ENCODE data around the gene TMEM221. TPM values are rescaled to one million over a fixed set of nuclear protein-coding genes. Genes with fewer than 3 reads are reported as not detected.

The TMEM221 gene
- total RNA-seq, 1 experiment from 2014 or later, result not detected

DNA sequence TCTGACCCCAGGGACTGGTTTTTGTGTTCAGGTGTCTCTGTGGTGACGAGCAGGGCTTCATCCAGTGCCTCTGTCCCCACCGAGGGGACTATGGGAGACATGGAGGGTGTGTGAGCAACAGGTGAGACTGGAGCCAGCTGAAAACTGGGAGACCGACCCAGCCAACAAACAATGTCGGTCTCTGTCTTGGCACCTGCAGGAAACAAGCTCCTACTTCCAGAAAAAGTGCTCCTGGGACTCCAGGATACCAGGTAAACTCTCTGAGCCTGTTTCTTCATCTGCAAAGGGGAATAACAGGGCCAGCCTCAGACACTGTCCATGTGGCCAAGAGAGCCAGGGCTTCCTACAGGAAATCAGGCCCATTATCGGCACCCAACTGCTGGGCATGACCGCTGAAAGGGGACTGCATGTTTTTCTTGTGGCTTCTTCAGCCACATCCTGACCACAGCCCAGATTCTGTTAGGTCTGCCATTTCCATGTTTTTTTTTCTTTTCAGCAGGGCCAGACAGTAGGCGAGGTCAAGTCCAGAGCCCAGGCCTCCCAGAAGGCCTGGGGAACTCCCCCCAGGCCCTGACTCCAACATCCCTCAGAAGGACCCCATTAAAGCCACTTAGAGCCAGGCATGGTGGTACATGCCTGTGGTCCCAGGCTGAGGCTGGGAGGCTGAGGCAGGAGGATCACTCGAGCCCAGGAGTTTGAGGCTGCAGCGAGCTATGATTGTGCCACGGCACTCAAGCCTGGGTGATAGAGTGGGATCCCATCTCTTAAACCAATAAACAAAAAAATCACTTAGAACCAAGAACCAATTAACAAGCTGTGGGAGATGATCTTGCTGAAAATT, 42.2 kb downstream of the TMEM221 start:
- H3K36me3 Mint-ChIP-seq (ENCODE audit: insufficient read depth, unreplicated experiment), result peaks cover 13% of the 10 kb centered on the region
- TSS peak; percentile 68 for BruUV-seq (replicated peaks)
- H3K9me3 Mint-ChIP-seq (ENCODE audit: unreplicated experiment), result no peaks in the 10 kb centered on the region
- Histone ChIP-seq H3K4me1 (peaks cover 13% of the 10 kb centered on the region), H3K4me3 (ENCODE audit: low read depth, low read length) (peak overlapping the region; percentile 42), H3K27me3 (replicated peaks; ENCODE audit: control insufficient read depth, insufficient read depth, low read length) (no peaks in the 10 kb centered on the region), H3K9me3 (no peaks in the 10 kb centered on the region), H3K36me3 (ENCODE audit: control insufficient read depth, insufficient read depth, low read length) (peaks cover 2% of the 10 kb centered on the region; the same call in 1 of the 2 replicates)
- ChIA-PET CTCF (interaction anchor here (0.5 to 1.2 kb wide), 4 partner anchors 13 to 90 kb away, joined by 3 to 6 read pairs (median 4); partner anchors contain the start of gene MVB12A), POLR2A (interaction anchor here (0.6 to 1.5 kb wide), 4 partner anchors 13 to 77 kb away, joined by 3 to 15 read pairs (median 4); partner anchors contain the start of gene MVB12A)
- no peak for DNase-seq
- intact Hi-C loops (cut with micrococcal nuclease; ENCODE audit: unreplicated experiment), result no loop called here
- H3K27ac Mint-ChIP-seq (ENCODE audit: unreplicated experiment), result peak overlapping the region; percentile 10
- peaks cover 10% of the 10 kb centered on the region for H3K4me1 Mint-ChIP-seq (ENCODE audit: low read depth, unreplicated experiment)
- H3K27me3 Mint-ChIP-seq (ENCODE audit: insufficient read depth, unreplicated experiment), result no peaks in the 10 kb centered on the region
- TF ChIP-seq, protein P1, sequence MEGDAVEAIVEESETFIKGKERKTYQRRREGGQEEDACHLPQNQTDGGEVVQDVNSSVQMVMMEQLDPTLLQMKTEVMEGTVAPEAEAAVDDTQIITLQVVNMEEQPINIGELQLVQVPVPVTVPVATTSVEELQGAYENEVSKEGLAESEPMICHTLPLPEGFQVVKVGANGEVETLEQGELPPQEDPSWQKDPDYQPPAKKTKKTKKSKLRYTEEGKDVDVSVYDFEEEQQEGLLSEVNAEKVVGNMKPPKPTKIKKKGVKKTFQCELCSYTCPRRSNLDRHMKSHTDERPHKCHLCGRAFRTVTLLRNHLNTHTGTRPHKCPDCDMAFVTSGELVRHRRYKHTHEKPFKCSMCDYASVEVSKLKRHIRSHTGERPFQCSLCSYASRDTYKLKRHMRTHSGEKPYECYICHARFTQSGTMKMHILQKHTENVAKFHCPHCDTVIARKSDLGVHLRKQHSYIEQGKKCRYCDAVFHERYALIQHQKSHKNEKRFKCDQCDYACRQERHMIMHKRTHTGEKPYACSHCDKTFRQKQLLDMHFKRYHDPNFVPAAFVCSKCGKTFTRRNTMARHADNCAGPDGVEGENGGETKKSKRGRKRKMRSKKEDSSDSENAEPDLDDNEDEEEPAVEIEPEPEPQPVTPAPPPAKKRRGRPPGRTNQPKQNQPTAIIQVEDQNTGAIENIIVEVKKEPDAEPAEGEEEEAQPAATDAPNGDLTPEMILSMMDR (IDR thresholded peaks at IDR 0.05; ENCODE audit: insufficient read depth in 1 of 2, low read depth in 1 of 2, low read length in 1 of 2, severe bottlenecking in 1 of 2, unreplicated experiment in 1 of 2), result no peak
- peak overlapping the region; percentile 76 for H3K4me3 Mint-ChIP-seq (ENCODE audit: unreplicated experiment)

DNA sequence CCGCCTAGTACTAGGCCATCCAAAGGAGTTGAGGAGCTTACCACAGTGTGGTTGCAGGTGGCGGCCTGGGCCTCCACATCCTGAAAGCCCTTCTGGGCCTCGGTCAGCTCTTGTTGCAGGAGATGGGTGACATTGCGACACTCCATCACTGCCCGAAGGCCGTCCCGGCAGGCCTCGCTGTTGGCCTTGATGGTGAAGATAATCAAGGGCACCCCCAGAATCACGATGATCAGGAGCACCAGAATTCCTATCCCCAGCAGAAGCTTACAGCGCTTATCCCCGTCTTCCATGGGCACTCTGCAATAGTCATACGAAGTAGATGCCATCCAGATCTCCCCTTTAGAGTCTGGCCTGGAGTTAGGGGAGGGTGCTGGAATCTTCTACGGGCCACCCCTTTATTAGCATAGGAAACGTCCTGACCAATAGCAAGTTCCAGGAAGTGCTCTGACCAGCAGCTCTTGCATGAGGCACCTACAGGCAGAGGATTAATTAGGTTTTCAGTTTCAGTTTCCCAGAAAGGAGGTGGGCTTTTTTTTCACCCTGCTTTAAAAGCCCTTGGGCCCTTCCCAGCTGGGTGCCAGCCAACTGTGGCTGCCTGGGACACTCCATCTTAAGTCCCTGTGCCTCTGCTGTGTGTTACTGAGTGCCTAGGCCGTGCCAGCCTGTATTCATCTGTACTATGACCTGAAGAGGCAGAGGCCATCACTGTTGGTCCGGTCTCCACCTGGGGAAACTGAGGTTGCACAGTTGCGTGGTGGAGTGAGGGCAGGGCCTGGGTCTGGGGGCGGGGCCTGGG, 43.0 kb downstream of the TMEM221 start, which contains the start of gene BST2:
Gene BST2, minus strand, starts transcription at position 381 of the 796 bp plus-strand sequence. Its CDS starts 55 bp downstream, at position 326.
- Histone ChIP-seq H3K36me3 (ENCODE audit: control insufficient read depth, insufficient read depth, low read length) (peaks cover 2% of the 10 kb centered on the region; the same call in 1 of the 2 replicates), H3K4me3 (ENCODE audit: low read depth, low read length) (peak within 1 kb of the TSS; percentile 42), H3K4me1 (peaks cover 13% of the 10 kb centered on the region), H3K9me3 (no peaks in the 10 kb centered on the region), H3K27me3 (replicated peaks; ENCODE audit: control insufficient read depth, insufficient read depth, low read length) (no peaks in the 10 kb centered on the region)
- H3K27ac Mint-ChIP-seq (ENCODE audit: unreplicated experiment), result peak within 1 kb of the TSS; percentile 10
- POLR2A ChIA-PET, result interaction anchor here (0.5 to 1.5 kb wide), 5 partner anchors 14 to 888 kb away, joined by 3 to 15 read pairs (median 6); partner anchors contain the start of gene MVB12A
- peaks cover 10% of the 10 kb centered on the region for H3K4me1 Mint-ChIP-seq (ENCODE audit: low read depth, unreplicated experiment)
- no peaks in the 10 kb centered on the region for H3K9me3 Mint-ChIP-seq (ENCODE audit: unreplicated experiment)
- TF ChIP-seq, protein P1 (IDR thresholded peaks at IDR 0.05; ENCODE audit: insufficient read depth in 1 of 2, low read depth in 1 of 2, low read length in 1 of 2, severe bottlenecking in 1 of 2, unreplicated experiment in 1 of 2), result no peak
- intact Hi-C loops (cut with micrococcal nuclease; ENCODE audit: unreplicated experiment), result no loop called here
- peak within 1 kb of the TSS; percentile 76 for H3K4me3 Mint-ChIP-seq (ENCODE audit: unreplicated experiment)
- peaks cover 19% of the 10 kb centered on the region for H3K36me3 Mint-ChIP-seq (ENCODE audit: insufficient read depth, unreplicated experiment)
- BruUV-seq (replicated peaks), result TSS peak; percentile 45
- CTCF ChIA-PET, result interaction anchor here (0.5 to 1.2 kb wide), 4 partner anchors 14 to 112 kb away, joined by 3 to 6 read pairs (median 4); partner anchors contain the start of gene MVB12A
- H3K27me3 Mint-ChIP-seq (ENCODE audit: insufficient read depth, unreplicated experiment), result no peaks in the 10 kb centered on the region
- DNase-seq, result peak; percentile 74 to 80
